Esophagus (tissue), 2 donors: ENCODE measurements around the gene NEURL3. TPM values are rescaled to one million over a fixed set of nuclear protein-coding genes. Genes with fewer than 3 reads are reported as not detected.
"Not testable (repeated sequence)": the region's sequence is repeated elsewhere in the genome, so short reads cannot be mapped to it uniquely, and the experiment has no call there.

ENCODE experiments used
- H3K27ac ChIP-seq, 2 donors: one replicate each; pipeline ENCODE4 v1.5.1; 2013; ENCODE audit warnings: low read depth in 2 of 2, mild to moderate bottlenecking in 2 of 2, inconsistent platforms in 1 of 2, low read length in 1 of 2, moderate library complexity in 1 of 2
- H3K27me3 ChIP-seq, 2 donors: one replicate each; pipeline ENCODE4 v1.6.1; 2013; ENCODE audit warnings: low read length in 2 of 2, control low read depth in 1 of 2, mild to moderate bottlenecking in 1 of 2; ENCODE audit not compliant: insufficient read depth in 2 of 2, control insufficient read depth in 1 of 2
- H3K36me3 ChIP-seq, 2 donors: one replicate each; pipeline ENCODE4 v1.6.1; 2013; ENCODE audit warnings: low read length in 1 of 2; ENCODE audit not compliant: control insufficient read depth in 2 of 2, insufficient read depth in 2 of 2
- H3K4me1 ChIP-seq, 2 donors: one replicate each; pipeline ENCODE4 v1.6.1; 2013; ENCODE audit warnings: low read length in 1 of 2; ENCODE audit not compliant: control insufficient read depth in 2 of 2, insufficient read depth in 2 of 2
- H3K4me3 ChIP-seq, 2 donors: one replicate each; pipeline ENCODE4 v1.5.1; 2013; ENCODE audit warnings: low read length in 2 of 2, mild to moderate bottlenecking in 2 of 2, low read depth in 1 of 2, moderate library complexity in 1 of 2
- H3K9me3 ChIP-seq, 2 donors: one replicate each; pipeline ENCODE4 v1.6.1; 2013; ENCODE audit warnings: mild to moderate bottlenecking in 2 of 2, low read depth in 1 of 2, low read length in 1 of 2, moderate library complexity in 1 of 2; ENCODE audit not compliant: control insufficient read depth in 2 of 2, insufficient read depth in 1 of 2
- WGBS, 2 donors: extraction: QIAGEN DNeasy Blood & Tissue Kit; methylation state at CpG; one replicate each; pipeline ENCODE4 v1.1.7; 2013; 5-methylcytosine and 5-hydroxymethylcytosine counted together
- polyA plus RNA-seq, 2 donors: library from polyadenylated mRNA; stranded (reverse); fragments of 200-250 nt; gene quantifications; one replicate each; pipeline ENCODE4 v1.2.3, GENCODE V29; 2013
- donor health status: healthy with polysubstance abuse.
- donor health status: Bipolar disorder and iron deficiency.

The NEURL3 gene
- polyA plus RNA-seq, 2 donors, result 0.06 TPM; not detected in 1

DNA sequence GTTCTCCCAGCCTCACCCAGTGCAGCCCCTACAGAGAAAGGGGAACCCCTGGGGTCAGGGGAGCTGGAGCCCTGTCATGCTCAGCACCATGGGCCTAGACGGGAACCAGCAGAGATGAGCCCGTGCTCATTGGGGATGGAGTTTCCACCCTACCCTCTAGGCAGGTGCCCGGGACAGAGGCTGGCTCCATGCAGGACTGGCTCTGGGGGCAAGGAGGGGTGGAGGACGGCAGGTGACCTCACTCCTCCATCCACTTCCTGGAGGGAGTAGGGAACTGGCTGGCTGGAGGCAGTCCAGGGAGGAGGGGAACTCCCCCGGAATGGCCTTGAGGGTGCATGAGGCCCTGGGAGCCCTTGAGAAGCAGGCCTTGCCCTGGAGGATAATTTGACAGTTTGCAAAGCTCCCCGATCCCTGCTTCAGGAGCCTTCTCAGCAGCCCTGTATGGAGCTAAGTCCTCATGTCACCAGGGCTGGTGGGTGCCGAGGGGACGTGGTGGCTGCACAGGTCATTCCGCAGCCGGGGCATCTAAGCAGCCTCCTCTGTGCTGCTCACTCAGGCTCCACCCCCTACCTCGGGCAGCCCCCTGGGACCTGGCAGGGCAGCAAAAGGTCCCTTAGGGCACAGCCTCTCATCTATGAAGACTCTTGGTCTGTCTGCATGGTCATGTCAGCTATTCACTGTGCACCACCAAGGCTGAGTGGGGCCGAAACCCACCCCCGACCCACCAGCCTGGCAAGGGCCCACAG, 2.1 kb downstream of the NEURL3 start:
- Histone ChIP-seq H3K27me3 (no peaks in the 10 kb centered on the region), H3K4me3 (no peak overlapping the region), H3K9me3 (no peaks in the 10 kb centered on the region), H3K4me1 (peaks cover 3 to 5% of the 10 kb centered on the region in 2 donors), H3K36me3 (no peaks in the 10 kb centered on the region), H3K27ac (no peak overlapping the region)
- 77 to 83% methylated on average over 13 of the region's 13 CpGs for WGBS, 2 donors

DNA sequence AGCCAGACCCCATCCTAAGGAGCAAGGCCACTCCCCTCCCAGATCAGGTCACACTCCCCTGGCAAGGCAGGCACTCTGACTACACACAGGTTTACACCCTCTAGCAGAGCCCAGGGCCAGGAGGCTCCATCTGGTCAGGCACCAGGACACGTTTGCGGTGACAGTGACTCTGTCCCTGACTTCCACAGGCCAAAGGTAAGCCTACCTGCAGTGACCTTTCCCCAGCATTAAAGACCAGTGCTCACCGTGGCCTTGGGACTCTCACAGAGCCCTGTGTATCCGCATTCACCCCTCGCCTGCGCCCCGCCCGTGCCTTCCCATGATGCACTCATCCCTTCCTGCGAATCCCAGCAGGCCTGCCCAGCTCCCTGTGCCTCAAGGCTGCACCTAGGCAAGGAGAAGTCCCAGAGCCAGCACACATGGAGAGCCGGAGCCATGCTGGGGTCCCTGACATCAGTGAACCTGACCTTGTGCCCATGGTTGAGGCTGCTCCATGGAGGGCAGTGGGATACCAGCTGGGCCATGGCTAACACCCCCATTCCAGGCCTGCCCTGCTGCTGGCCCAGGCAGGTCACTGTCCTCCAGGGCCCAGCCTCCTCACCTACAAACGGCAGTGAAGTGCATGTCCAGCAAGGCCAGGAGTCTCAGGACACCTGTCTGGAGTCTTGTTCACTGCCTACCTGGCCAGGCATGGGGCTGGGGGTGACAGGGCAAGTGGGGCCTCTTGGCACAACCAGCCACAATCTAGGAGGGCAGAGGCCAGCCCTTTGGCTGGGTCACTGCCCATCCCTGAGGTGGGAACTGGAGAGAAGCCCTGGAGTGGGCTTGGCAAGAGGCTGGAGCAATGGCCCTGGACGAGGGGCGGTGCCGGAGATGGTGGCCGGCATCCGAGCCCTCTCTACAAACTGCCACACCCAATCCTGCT, 3.0 kb downstream of the NEURL3 start:
- Histone ChIP-seq H3K4me3 (no peak overlapping the region), H3K27me3 (no peaks in the 10 kb centered on the region), H3K9me3 (no peaks in the 10 kb centered on the region), H3K27ac (no peak overlapping the region), H3K36me3 (no peaks in the 10 kb centered on the region), H3K4me1 (peaks cover 2 to 3% of the 10 kb centered on the region in 2 donors)
- 73 to 79% methylated on average over 16 of the region's 16 CpGs for WGBS, 2 donors

DNA sequence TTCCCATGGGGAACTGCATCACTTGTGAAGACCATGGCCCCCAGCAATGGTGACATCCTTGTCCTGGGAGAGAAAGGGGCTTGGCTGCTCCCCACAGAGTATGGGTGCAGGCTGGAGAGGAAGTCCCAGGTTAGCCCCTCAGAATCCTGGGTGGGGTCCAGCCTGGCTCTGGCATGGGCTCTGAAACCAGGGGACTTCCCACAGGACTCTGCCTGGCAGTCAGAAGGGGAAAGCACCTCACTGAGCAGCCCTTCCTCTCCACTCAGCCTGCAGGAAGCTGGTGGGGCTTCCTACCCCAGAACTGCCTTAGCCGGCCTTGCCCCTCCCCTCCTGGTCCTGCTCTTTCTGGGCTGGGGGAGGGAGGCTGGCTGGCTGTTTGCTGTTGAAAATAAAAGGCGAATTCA, 3.7 kb downstream of the NEURL3 start:
- Histone ChIP-seq H3K27ac (no peak overlapping the region), H3K9me3 (no peaks in the 10 kb centered on the region), H3K36me3 (no peaks in the 10 kb centered on the region), H3K4me1 (peaks cover 2 to 3% of the 10 kb centered on the region in 2 donors), H3K27me3 (no peaks in the 10 kb centered on the region), H3K4me3 (no peak overlapping the region)
- WGBS, 2 donors, result 31 to 47% methylated on average over 2 of the region's 2 CpGs

- Histone ChIP-seq H3K4me3 (no peak overlapping the region), H3K27ac (no peak overlapping the region), H3K27me3 (no peaks in the 10 kb centered on the region), H3K4me1 (peaks cover 2 to 3% of the 10 kb centered on the region in 2 donors), H3K36me3 (no peaks in the 10 kb centered on the region), H3K9me3 (no peaks in the 10 kb centered on the region)
- 44 to 51% methylated on average over 63 to 64 of the region's 64 CpGs for WGBS, 2 donors
Measured at GRCh38 chr2:96500385-96501066, 4.6 kb downstream of the NEURL3 start.

GRCh38 chr2:96499061-96499960, 5.8 kb downstream of the NEURL3 start:
- no peaks in the 10 kb centered on the region for H3K27me3 ChIP-seq
- WGBS, 2 donors, result 72 to 74% methylated on average over 15 of the region's 15 CpGs

DNA sequence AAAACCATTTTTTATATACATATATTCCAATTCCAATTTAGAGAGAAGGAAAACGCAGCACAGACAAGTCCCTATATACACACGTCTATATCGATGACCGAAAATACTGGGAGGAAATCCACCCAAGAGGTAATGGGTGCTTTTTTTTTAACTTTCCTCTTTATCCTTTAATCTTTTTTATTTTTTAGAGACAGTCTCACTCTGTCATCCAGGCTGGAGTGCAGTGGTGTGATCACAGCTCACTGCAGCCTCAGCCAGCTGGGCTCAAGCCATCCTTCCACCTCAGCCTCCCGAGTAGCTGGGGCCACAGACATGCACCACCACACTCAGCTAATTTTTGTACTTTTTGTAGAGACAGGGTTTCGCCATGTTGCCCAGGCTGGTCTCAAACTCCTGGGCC, 6.5 kb downstream of the NEURL3 start:
- H3K36me3 ChIP-seq, H3K4me3 ChIP-seq, H3K27me3 ChIP-seq, H3K27ac ChIP-seq, H3K4me1 ChIP-seq, H3K9me3 ChIP-seq: not testable (repeated sequence)
- 89 to 91% methylated on average over 6 of the region's 6 CpGs for whole genome bisulfite sequencing, 2 donors

More at GRCh38 chr2:96499061-96499960, 5.8 kb downstream of the NEURL3 start:
- H3K27ac ChIP-seq, result no peak overlapping the region
- H3K4me1 ChIP-seq, result peaks cover 2 to 3% of the 10 kb centered on the region in 2 donors
- no peaks in the 10 kb centered on the region for H3K9me3 ChIP-seq
- H3K36me3 ChIP-seq, result no peaks in the 10 kb centered on the region
- H3K4me3 ChIP-seq, result no peak overlapping the region

DNA sequence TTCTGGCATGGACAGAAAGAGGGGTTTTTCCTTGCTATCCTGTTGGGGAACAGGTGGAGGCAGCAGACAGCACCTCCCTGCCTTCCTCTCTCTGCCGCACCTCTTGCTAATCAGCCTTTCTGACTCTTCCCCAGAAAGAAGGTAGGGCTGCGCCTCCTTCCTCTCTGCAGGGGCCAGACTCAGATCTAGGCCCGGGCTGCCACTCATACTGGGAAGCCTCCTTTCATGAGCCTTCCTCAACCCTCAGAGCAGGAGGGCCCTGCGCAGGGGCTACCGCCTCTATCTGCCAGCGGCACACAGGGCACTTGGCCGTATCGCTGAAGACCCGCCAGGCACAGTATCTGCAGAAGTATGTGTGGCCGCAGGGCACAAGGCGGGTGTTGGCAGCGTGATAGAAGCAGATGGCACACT, 7.1 kb downstream of the NEURL3 start:
- 70 to 75% methylated on average over 12 of the region's 12 CpGs for WGBS, 2 donors
- Histone ChIP-seq H3K27ac (no peak overlapping the region), H3K4me3 (no peak overlapping the region), H3K27me3 (no peaks in the 10 kb centered on the region), H3K4me1 (peaks cover 2 to 3% of the 10 kb centered on the region in 2 donors), H3K9me3 (peaks cover 0 to 2% of the 10 kb centered on the region in 2 donors), H3K36me3 (no peaks in the 10 kb centered on the region)

DNA sequence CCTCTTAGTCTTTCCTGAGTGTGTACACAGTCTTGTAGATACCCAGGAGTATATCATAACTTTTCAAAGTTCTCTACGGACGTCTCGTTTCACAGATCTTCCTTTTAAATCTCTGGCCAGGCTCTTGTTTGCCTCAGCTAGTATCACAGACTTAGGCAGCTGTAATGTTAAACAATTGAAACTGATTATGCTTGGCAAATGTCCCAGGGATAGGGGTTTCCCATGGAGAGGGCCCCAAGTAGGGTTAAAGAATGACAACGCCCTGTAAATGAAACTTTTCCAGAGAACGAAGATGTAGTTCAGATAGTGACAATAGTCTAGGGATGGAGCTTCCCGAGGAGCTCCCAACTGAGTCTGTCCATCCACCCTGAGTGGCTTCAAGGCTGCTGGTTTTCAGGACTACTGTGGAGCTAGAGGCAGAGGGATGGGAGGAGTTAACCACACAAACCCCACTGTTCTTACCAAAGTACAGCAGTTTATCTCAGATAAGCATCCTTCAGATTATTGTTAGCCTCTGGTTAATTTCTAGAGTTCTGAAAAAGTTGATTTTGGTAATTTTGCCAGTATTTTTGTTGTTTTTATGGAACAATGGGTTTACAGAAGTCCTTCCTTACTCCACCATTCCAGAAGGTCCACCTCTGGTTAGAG, 9.1 kb downstream of the NEURL3 start:
- Histone ChIP-seq H3K27me3 (no peaks in the 10 kb centered on the region), H3K4me1 (peaks cover 2 to 3% of the 10 kb centered on the region in 2 donors), H3K27ac (no peak overlapping the region), H3K9me3 (peaks cover 0 to 2% of the 10 kb centered on the region in 2 donors), H3K36me3 (no peaks in the 10 kb centered on the region), H3K4me3 (no peak overlapping the region)
- WGBS, 2 donors, result 64% methylated on average over 6 of the region's 6 CpGs
